GM20431 (cell line): Measurements from ENCODE around the gene IL15.
"Not testable (repeated sequence)": the region's sequence is repeated elsewhere in the genome, so short reads cannot be mapped to it uniquely, and the experiment has no call there.

Source experiments
- in situ Hi-C: fragments of 300-500 bp; cut with MseI, MboI; formaldehyde crosslinking; loops from one replicate; pipeline ENCODE4 v1.15.0; 2020; ENCODE audit warnings: low sequenced_read_pairs; ENCODE audit not compliant: unreplicated experiment

The IL15 gene

GRCh38 chr4:141691247-141691646, 54.9 kb downstream of the IL15 start:
- in situ Hi-C loops: not testable (repeated sequence)

GRCh38 chr4:141692081-141692480, 55.7 kb downstream of the IL15 start:
- in situ Hi-C loops: no loop called here

GRCh38 chr4:141697116-141697515, 60.7 kb downstream of the IL15 start:
- in situ Hi-C loops: no loop called here

- in situ Hi-C loops: no loop called here
These were observed 66.2 kb downstream of the IL15 start for GRCh38 chr4:141702472-141703182.

- in situ Hi-C loops: no loop called here
These were observed 67.1 kb downstream of the IL15 start for GRCh38 chr4:141703497-141703896.

GRCh38 chr4:141705048-141705746, 68.8 kb downstream of the IL15 start:
- in situ Hi-C loops: no loop called here

GRCh38 chr4:141705747-141706377, 69.5 kb downstream of the IL15 start:
- in situ Hi-C loops: no loop called here

GRCh38 chr4:141706445-141706844, 70.1 kb downstream of the IL15 start:
- in situ Hi-C loops: no loop called here

GRCh38 chr4:141711211-141711610, 74.8 kb downstream of the IL15 start:
- in situ Hi-C loops: no loop called here

- in situ Hi-C loops: no loop called here
These were observed 76.8 kb downstream of the IL15 start for GRCh38 chr4:141713185-141713584.

GRCh38 chr4:141713771-141714445, 77.5 kb downstream of the IL15 start:
- in situ Hi-C loops: no loop called here

- in situ Hi-C loops: no loop called here
These were observed 83.2 kb downstream of the IL15 start for GRCh38 chr4:141719585-141719984.

GRCh38 chr4:141721174-141721573, 84.8 kb downstream of the IL15 start:
- in situ Hi-C loops: no loop called here

- in situ Hi-C loops: no loop called here
These were observed 88.3 kb downstream of the IL15 start for GRCh38 chr4:141724646-141725045.

- in situ Hi-C loops: no loop called here
These were observed 91.0 kb downstream of the IL15 start for GRCh38 chr4:141727420-141727819.

GRCh38 chr4:141730805-141731204, 94.4 kb downstream of the IL15 start:
- in situ Hi-C loops: no loop called here

GRCh38 chr4:141731481-141731880, 95.1 kb downstream of the IL15 start:
- in situ Hi-C loops: no loop called here

- in situ Hi-C loops: no loop called here
These were observed 103.3 kb downstream of the IL15 start for GRCh38 chr4:141739636-141740035.

GRCh38 chr4:141746026-141746425, 109.6 kb downstream of the IL15 start:
- in situ Hi-C loops: no loop called here

GRCh38 chr4:141751806-141752205, 115.4 kb downstream of the IL15 start:
- in situ Hi-C loops: not testable (repeated sequence)

- in situ Hi-C loops: no loop called here
These were observed 120.9 kb downstream of the IL15 start for GRCh38 chr4:141757287-141757686.
